HEK293 (cell line): ENCODE measurements around the gene GAP43.

ENCODE experiments used
- CTCF ChIP-seq: fragments of 450-650 bp; formaldehyde crosslinking; IDR thresholded peaks from 2 replicates; pipeline ENCODE4 v1.5.1; 2016; ENCODE audit warnings: missing biosample characterization, missing genetic modification characterization
- PBX3 ChIP-seq: sonication (generic); formaldehyde crosslinking; IDR thresholded peaks from 2 replicates; pipeline ENCODE4 v1.8.1; 2022; ENCODE audit warnings: mild to moderate bottlenecking, moderate library complexity, missing genetic modification reagents
- RBAK ChIP-seq: fragments of 450-650 bp; formaldehyde crosslinking; IDR thresholded peaks from 2 replicates; pipeline ENCODE4 v1.5.1; 2016; ENCODE audit warnings: missing biosample characterization, missing genetic modification characterization
- SCRT1 ChIP-seq: fragments of 450-650 bp; formaldehyde crosslinking; IDR thresholded peaks from 2 replicates; pipeline ENCODE4 v1.5.1; 2016; ENCODE audit warnings: missing biosample characterization, missing genetic modification characterization, borderline replicate concordance
- TCF7L2 ChIP-seq: IDR thresholded peaks from 2 replicates; pipeline ENCODE4 v1.6.1; 2011; ENCODE audit warnings: low read depth, mild to moderate bottlenecking, inconsistent platforms, low read length, moderate library complexity, borderline replicate concordance

GRCh38 chr3:115689928-115690327 lies 66.6 kb downstream of the GAP43 start:
- TF ChIP-seq TCF7L2 = no peak
- TF ChIP-seq CTCF (tag by site-specific recombination) = no peak
- no peak for TF ChIP-seq SCRT1
- no peak for TF ChIP-seq RBAK
- TF ChIP-seq PBX3 = no peak
